ENCODE data around the gene MOB3A. TPM values are rescaled to one million over a fixed set of nuclear protein-coding genes. Genes with fewer than 3 reads are reported as not detected.
A peak's percentile ranks its signal among the peaks of the same experiment; 100 is the strongest.

The MOB3A gene
- total RNA-seq, 6 donors from 2014 or later, result 35.4 to 107 (median 60.7) TPM

DNA sequence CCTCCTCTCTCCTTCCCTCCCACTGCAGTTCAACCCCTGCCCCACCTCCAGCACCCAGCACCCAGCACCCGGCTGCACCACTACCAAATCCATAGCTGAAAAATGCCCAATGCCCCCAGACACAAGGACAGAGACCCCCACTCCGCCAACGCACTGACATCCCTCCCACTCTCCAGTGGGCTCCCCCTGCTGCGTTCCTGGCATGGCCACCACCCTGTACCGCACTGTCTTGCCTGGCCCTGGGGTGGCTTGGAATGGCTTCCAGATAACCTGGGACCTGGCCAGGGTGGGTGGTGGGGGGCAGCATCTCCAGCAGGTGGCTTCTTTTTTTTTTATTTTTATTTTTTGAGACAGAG, 39.3 kb downstream of the MOB3A start:
- WGBS, 2 donors, result 8 to 47% methylated on average over 2 to 4 of the region's 5 CpGs

DNA sequence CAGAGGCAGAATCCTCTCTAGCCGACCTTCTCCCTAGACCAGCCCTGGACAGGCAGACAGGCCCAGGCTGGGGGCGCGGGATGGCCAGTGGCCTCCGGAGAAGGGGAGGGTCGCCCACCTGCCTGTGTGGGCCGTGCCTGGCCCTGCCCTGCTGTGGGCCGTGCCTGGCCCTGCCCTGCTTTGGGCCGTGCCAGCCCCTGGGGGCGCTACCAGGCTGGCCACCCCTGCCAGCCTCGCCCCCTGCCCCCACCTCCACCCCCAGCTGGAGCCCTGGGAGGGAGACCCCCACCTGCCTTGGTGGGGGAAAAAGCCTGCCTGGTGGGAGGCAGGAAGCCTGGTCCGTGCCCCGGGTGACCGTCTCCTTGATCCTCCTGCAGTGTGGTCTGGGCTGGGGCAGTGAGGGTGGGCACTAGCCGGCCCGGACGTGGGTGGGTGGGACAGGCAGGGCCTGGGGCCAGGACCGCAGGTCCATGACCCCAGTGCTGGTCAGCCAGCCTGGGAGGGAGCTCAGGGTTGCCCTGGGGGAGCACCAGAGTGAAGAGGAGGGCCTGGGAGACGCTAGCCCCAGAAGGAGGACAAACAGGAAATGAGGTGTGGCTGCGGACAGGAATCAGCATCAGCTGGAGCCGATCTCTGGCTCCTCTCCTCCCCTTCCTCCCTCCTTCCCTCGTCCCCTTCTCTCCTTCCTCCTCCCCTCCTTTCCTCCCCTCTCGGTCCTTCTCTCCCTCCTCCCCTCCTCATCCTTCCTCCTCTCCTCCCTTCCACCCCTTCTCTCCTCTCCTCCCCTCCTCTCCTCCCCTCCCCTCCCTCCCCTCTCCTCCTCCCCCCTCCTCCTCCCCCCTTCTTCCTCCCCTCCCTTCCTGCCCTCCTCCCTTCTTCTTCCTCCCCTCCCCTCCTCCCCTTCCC, 39.9 kb downstream of the MOB3A start:
- Histone ChIP-seq H3K36me3 (no peaks in the 10 kb centered on the region), H3K27me3 (no peaks in the 10 kb centered on the region), H3K4me3 (peak overlapping the region in 3 of 4 donors; percentile 21 to 40 (median 33)), H3K27ac (peak overlapping the region; percentile 97 to 100 (median 100)), H3K9me3 (no peaks in the 10 kb centered on the region), H3K4me1 (peaks cover 80 to 93% (median 83%) of the 10 kb centered on the region in 4 donors)
- peak; percentile 64 to 81 for DNase-seq
- TF ChIP-seq EP300 (IDR thresholded peaks at IDR 0.05) (no peak), POLR2A (IDR thresholded peaks at IDR 0.05) (peak in 2 of 4 donors; percentile 24 to 37), POLR2AphosphoS5 (IDR thresholded peaks at IDR 0.05) (peak; percentile 55 to 72)
- TF ChIP-seq, protein P1, sequence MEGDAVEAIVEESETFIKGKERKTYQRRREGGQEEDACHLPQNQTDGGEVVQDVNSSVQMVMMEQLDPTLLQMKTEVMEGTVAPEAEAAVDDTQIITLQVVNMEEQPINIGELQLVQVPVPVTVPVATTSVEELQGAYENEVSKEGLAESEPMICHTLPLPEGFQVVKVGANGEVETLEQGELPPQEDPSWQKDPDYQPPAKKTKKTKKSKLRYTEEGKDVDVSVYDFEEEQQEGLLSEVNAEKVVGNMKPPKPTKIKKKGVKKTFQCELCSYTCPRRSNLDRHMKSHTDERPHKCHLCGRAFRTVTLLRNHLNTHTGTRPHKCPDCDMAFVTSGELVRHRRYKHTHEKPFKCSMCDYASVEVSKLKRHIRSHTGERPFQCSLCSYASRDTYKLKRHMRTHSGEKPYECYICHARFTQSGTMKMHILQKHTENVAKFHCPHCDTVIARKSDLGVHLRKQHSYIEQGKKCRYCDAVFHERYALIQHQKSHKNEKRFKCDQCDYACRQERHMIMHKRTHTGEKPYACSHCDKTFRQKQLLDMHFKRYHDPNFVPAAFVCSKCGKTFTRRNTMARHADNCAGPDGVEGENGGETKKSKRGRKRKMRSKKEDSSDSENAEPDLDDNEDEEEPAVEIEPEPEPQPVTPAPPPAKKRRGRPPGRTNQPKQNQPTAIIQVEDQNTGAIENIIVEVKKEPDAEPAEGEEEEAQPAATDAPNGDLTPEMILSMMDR (IDR thresholded peaks at IDR 0.05), result no peak
- WGBS, 2 donors, result 4 to 12% methylated on average over 7 to 13 of the region's 22 CpGs
- ATAC-seq (ENCODE audit: low FRiP score in 2 of 2), result peak; percentile 0 to 56

More for the DNA sequence above, 39.3 kb downstream of the MOB3A start:
- no peaks in the 10 kb centered on the region for H3K36me3 ChIP-seq
- no peak overlapping the region for H3K4me3 ChIP-seq
- DNase-seq, result peak in 1 of 2 donors; percentile 25
- ATAC-seq (ENCODE audit: low FRiP score in 2 of 2), result no peak
- H3K4me1 ChIP-seq, result peaks cover 75 to 90% (median 78%) of the 10 kb centered on the region in 4 donors
- H3K9me3 ChIP-seq, result no peaks in the 10 kb centered on the region
- H3K27ac ChIP-seq, result peak overlapping the region; percentile 97 to 100 (median 100)
- TF ChIP-seq, protein P1 (IDR thresholded peaks at IDR 0.05), result no peak
- TF ChIP-seq EP300 (IDR thresholded peaks at IDR 0.05) (no peak), POLR2A (IDR thresholded peaks at IDR 0.05) (no peak), POLR2AphosphoS5 (IDR thresholded peaks at IDR 0.05) (no peak)
- H3K27me3 ChIP-seq, result no peaks in the 10 kb centered on the region

DNA sequence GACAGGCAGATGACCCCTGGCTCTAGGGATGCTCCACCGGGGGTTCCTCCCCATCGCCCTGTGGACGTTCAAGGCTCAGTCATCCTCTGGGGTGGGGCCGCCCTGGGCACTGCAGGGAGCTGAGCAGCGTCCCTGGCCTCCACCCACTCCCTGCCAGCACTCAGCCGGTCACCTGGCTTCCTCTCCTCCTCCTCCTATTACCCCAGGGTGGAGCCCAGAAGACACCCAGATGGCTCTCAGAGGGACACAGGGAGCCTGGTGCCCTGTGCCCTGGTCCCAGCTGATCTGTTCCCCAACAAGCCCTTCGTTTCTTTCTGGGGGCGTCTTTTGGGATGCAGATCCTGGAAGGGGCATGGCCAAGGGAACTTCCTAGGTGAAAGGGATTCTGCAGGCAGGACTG, 41.4 kb downstream of the MOB3A start:
- 84 to 90% methylated on average over 5 to 6 of the region's 8 CpGs for WGBS, 2 donors
- Histone ChIP-seq H3K27me3 (no peaks in the 10 kb centered on the region), H3K27ac (peak overlapping the region; percentile 49 to 100 (median 98)), H3K36me3 (no peaks in the 10 kb centered on the region), H3K4me1 (peaks cover 69 to 79% (median 73%) of the 10 kb centered on the region in 4 donors), H3K4me3 (no peak overlapping the region), H3K9me3 (no peaks in the 10 kb centered on the region)
- ATAC-seq (ENCODE audit: low FRiP score in 2 of 2) (no peak), DNase-seq (no peak)
- no peak for TF ChIP-seq POLR2A (IDR thresholded peaks at IDR 0.05)
- no peak for TF ChIP-seq EP300 (IDR thresholded peaks at IDR 0.05)
- TF ChIP-seq POLR2AphosphoS5 (IDR thresholded peaks at IDR 0.05), result no peak
- TF ChIP-seq, protein P1 (IDR thresholded peaks at IDR 0.05), result no peak

DNA sequence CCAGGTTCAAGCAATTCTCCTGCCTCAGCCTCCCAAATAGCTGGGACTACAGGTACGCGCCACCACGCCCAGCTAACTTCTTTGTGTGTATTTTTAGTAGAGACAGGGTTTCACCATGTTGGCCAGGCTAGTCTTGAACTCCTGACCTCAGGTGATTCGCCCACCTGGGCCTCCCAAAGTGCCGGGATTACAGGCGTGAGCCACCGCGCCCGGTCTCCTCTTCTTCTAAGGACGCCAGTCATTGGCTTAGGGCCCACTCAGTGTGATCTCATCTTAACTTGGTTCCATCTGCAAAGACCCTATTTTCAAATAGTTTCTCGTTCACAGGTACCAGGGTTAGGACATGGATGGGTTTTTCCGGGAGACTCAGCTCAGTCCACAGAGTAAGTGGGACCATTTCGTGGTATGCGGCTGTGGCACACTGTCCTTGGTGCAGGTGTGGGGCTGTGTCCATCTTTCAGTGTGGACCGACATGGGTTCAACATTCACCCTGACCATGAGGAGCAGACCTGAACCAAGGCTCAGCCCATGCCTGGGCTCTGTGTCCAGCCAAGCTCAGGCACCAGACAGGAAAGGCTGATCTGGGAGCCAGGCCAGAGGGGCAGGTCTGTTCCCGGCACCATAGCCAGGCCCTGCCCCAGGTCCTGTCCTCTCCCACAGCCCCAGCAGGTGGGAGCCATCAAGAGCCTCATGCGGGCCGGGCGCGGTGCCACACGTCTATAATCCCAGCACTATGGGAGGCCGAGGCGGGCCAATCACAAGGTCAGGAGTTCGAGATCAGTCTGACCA, 42.3 kb downstream of the MOB3A start:
- Histone ChIP-seq H3K4me1 (peaks cover 66 to 79% (median 72%) of the 10 kb centered on the region in 4 donors), H3K27ac (peak overlapping the region; percentile 49 to 100 (median 98)), H3K4me3 (no peak overlapping the region), H3K27me3 (no peaks in the 10 kb centered on the region), H3K36me3 (peaks cover 0 to 9% (median 3%) of the 10 kb centered on the region in 4 donors), H3K9me3 (no peaks in the 10 kb centered on the region)
- no peak for ATAC-seq (ENCODE audit: low FRiP score in 2 of 2)
- WGBS, 2 donors, result 79 to 84% methylated on average over 19 to 23 of the region's 24 CpGs
- peak; percentile 84 to 93 for DNase-seq
- TF ChIP-seq, protein P1 (IDR thresholded peaks at IDR 0.05), result no peak
- TF ChIP-seq POLR2AphosphoS5 (IDR thresholded peaks at IDR 0.05) (peak; percentile 78 to 89), EP300 (IDR thresholded peaks at IDR 0.05) (peak in 1 of 4 donors; percentile 36)

Data from upper lobe of left lung (tissue), 6 donors.